Adipose tissue (tissue), 3 donors: Measurements from ENCODE around the gene SF3B2. TPM values are rescaled to one million over a fixed set of nuclear protein-coding genes. Genes with fewer than 3 reads are reported as not detected.

Experiments
- H3K27ac ChIP-seq: one replicate; pipeline ENCODE4 v1.5.1; 2013; ENCODE audit warnings: low read depth, low read length
- WGBS, 3 donors: extraction: QIAGEN DNeasy Blood & Tissue Kit; methylation state at CpG; one replicate each; pipeline ENCODE4 v1.1.7; 2013; 5-methylcytosine and 5-hydroxymethylcytosine counted together
- polyA plus RNA-seq, 3 donors: library from polyadenylated mRNA; stranded (reverse); fragments of 200-250 nt; gene quantifications; one replicate each; pipeline ENCODE4 v1.2.3, GENCODE V29; 2013
- donor health status: healthy with polysubstance abuse.
- donor health status: Bipolar disorder and iron deficiency.
- donor health status: healthy.

The SF3B2 gene
- polyA plus RNA-seq, 3 donors, result 95.6 to 110 (median 98.5) TPM

- WGBS, 3 donors, result 23 to 54% (median 41%) methylated on average over 8 of the region's 8 CpGs
- H3K27ac ChIP-seq, result no peak overlapping the region
Observed at GRCh38 chr11:66115638-66116301, 63.6 kb downstream of the SF3B2 start.

- WGBS, 3 donors, result 63 to 78% (median 67%) methylated on average over 7 of the region's 7 CpGs
- no peak overlapping the region for H3K27ac ChIP-seq
Observed at GRCh38 chr11:66116576-66117361, 64.6 kb downstream of the SF3B2 start.

- H3K27ac ChIP-seq, result no peak overlapping the region
- WGBS, 3 donors, result 63 to 67% (median 65%) methylated on average over 3 of the region's 3 CpGs
Observed at GRCh38 chr11:66118847-66119246, 66.7 kb downstream of the SF3B2 start.

Other genes starting within 250 kb of the SF3B2 start
- gene SNX32, start 218.4 kb upstream of the SF3B2 start, polyA plus RNA-seq, result under 1 TPM in 2 of 3 donors, not detected in 1; 0.34 to 0.41 TPM
- 100 to 1,000 TPM; 206 to 826 (median 597) TPM for gene CFL1, start 194.2 kb upstream of the SF3B2 start, polyA plus RNA-seq
- 10 to 100 TPM; 29.7 to 60.6 (median 40.3) TPM for gene MUS81, start 191.9 kb upstream of the SF3B2 start, polyA plus RNA-seq
- gene EFEMP2, start 179.6 kb upstream of the SF3B2 start, polyA plus RNA-seq, result 100 to 1,000 TPM in 1 of 3 donors, 10 to 100 TPM in 2; 16.6 to 103 (median 62.4) TPM
- gene CTSW, start 172.5 kb upstream of the SF3B2 start, polyA plus RNA-seq, result 1 to 10 TPM in 2 of 3 donors, under 1 TPM in 1; 0.26 to 2.7 (median 2.6) TPM
- 10 to 100 TPM; 31.2 to 68.7 (median 56.9) TPM for gene FIBP, start 163.9 kb upstream of the SF3B2 start, polyA plus RNA-seq
- gene CCDC85B, start 161.7 kb upstream of the SF3B2 start, polyA plus RNA-seq, result 10 to 100 TPM; 18.1 to 75.3 (median 28.1) TPM
- gene FOSL1, start 152.0 kb upstream of the SF3B2 start, polyA plus RNA-seq, result 100 to 1,000 TPM in 1 of 3 donors, 10 to 100 TPM in 1, 1 to 10 TPM in 1; 1.5 to 100 (median 28.1) TPM
- 10 to 100 TPM; 20.5 to 35.3 (median 29.1) TPM for gene C11orf68, start 133.3 kb upstream of the SF3B2 start, polyA plus RNA-seq
- 100 to 1,000 TPM in 2 of 3 donors, 10 to 100 TPM in 1; 46.7 to 142 (median 107) TPM for gene DRAP1, start 132.9 kb upstream of the SF3B2 start, polyA plus RNA-seq
- gene TSGA10IP, start 106.9 kb upstream of the SF3B2 start, polyA plus RNA-seq, result not detected
- 10 to 100 TPM; 26.9 to 51.8 (median 36.5) TPM for gene SART1, start 90.6 kb upstream of the SF3B2 start, polyA plus RNA-seq
- gene EIF1AD, start 50.2 kb upstream of the SF3B2 start, polyA plus RNA-seq, result 10 to 100 TPM; 12.0 to 20.8 (median 12.9) TPM
- gene BANF1, start 49.9 kb upstream of the SF3B2 start, polyA plus RNA-seq, result 100 to 1,000 TPM in 2 of 3 donors, 10 to 100 TPM in 1; 75.9 to 175 (median 123) TPM
- gene CST6, start 40.4 kb upstream of the SF3B2 start, polyA plus RNA-seq, result under 1 TPM in 2 of 3 donors, not detected in 1; 0.28 to 0.84 TPM
- under 1 TPM in 2 of 3 donors, not detected in 1; 0.02 to 0.16 TPM for gene CATSPER1, start 25.9 kb upstream of the SF3B2 start, polyA plus RNA-seq
- under 1 TPM in 1 of 3 donors, not detected in 2; 0.64 TPM for gene GAL3ST3, start 3.2 kb upstream of the SF3B2 start, polyA plus RNA-seq
- gene PACS1, start 17.9 kb downstream of the SF3B2 start, polyA plus RNA-seq, result 10 to 100 TPM; 16.6 to 29.4 (median 26.5) TPM
- 10 to 100 TPM in 2 of 3 donors, 1 to 10 TPM in 1; 7.1 to 14.4 (median 14.2) TPM for gene KLC2, start 205.3 kb downstream of the SF3B2 start, polyA plus RNA-seq
- gene RAB1B, start 216.3 kb downstream of the SF3B2 start, polyA plus RNA-seq, result 100 to 1,000 TPM in 2 of 3 donors, 10 to 100 TPM in 1; 70.3 to 188 (median 183) TPM
- 1 to 10 TPM in 1 of 3 donors, under 1 TPM in 1, not detected in 1; 0.16 to 1.3 TPM for gene CNIH2, start 225.8 kb downstream of the SF3B2 start, polyA plus RNA-seq
- 10 to 100 TPM; 62.9 to 84.3 (median 78.5) TPM for gene YIF1A, start 236.8 kb downstream of the SF3B2 start, polyA plus RNA-seq
- 1 to 10 TPM in 1 of 3 donors, under 1 TPM in 2; 0.22 to 1.3 (median 0.75) TPM for gene TMEM151A, start 239.5 kb downstream of the SF3B2 start, polyA plus RNA-seq